Measurements from ENCODE around the gene MIOX.

The MIOX gene

GRCh38 chr22:50497093-50497492 lies 10.4 kb downstream of the MIOX start:
- DNase-seq: no peak

- DNase-seq: peak; percentile 68
Measured at GRCh38 chr22:50498322-50498890, 11.7 kb downstream of the MIOX start.

- no peak for DNase-seq
Measured at GRCh38 chr22:50500452-50500851, 13.8 kb downstream of the MIOX start.

DNA sequence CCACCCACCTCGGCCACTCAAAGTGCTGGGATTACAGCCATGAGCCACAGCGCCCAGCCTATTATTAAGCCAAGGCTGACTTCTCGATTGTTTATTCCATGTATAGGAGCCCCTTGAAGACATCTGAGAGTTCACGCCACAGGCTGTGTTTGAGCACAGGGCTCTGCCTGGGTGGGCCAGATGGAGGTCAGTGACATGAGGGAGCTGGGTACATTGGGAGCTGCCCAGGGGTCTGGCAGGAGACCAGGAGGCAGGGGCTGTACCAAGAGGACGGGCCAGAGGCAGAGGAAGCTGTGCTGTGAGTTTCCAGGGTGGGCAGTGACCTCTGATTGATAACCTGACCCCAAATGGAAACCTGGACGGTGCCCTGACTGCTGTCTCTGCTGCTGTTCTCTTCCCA lies 15.4 kb downstream of the MIOX start:
- DNase-seq: no peak

DNA sequence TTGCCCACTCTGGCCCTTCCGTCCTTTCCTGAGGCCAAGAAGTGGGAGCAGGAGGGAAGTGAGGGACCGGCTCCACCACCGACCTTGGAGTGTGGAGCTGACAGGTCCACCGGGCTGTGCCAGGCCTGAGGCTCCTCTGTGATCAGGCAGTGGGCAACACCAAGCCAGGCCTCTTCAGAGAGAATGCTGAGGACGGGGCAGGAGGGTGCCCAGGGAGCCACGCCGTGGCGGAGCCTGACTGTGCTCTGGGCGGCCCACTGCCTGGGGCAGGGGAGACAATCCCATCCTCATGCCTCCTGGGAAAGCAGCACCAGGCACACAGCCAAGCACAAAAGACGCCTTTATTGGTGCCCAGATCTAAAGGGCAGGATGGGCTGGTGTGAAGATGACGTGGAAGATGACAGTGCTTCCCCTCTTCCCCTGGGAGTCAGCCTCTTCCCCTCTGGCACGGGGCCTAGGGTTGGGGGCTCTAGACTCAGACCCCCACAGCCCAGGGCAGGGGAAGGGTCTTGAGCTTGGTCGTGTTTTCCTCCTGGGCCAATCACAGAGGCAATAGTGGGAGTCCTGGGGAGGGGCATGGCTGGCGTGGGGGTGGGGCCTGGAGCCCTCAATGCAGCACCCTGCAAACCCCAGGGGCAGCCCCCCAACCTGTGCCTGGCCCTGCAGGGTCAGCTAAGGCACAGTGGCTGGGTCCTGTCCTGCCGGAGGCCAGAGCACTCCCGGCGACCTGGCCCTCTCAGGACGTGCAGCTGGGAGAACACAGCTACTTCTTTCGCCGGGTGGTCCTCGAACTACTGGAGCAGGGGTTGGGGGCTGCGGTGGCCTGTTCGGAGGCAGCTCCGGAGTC lies 16.2 kb downstream of the MIOX start:
- no peak for DNase-seq

GRCh38 chr22:50503475-50504145 lies 17.0 kb downstream of the MIOX start:
- no peak for DNase-seq

DNA sequence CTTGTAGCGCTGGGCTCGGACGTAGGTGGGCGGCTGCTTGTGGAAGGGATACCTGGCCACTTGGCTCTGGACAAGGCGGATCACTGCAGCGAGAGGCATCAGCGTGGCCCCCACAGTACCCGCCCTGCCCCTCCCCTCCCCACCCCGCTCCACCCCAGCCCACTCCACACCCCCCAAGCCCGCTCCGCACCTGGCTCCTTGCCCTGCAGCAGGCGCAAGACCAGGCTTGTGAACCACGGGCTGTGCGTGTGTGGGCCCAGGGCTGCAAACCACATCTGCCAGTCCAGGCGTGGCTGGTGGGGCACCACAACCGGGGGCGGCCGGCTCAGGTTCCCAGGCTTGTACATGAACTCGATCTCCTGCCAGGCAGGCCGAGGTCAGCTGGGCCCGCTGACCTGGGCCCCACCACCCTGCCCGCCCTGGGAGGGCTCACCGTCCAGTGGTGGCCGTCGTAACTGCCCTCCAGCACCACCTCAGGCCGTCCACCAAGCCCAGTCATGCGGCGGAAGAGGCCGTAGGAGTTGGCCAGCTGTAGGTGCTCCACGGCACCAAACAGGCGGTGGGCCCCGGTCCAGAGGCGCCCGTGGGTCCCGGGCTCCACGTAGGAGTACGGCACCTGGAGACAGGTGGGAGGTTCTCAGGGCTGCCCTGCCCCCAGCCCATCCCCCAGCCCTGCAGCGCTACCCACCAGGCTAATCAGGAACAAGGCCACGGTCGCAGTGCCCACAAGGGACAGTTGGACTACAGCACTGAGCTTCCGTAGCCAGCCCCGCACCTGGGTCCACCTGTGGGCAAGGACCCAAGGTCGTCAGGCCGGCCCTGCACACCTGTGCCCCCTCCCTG lies 17.9 kb downstream of the MIOX start:
- DNase-seq: no peak

GRCh38 chr22:50505276-50505775 lies 18.7 kb downstream of the MIOX start:
- no peak for DNase-seq

DNA sequence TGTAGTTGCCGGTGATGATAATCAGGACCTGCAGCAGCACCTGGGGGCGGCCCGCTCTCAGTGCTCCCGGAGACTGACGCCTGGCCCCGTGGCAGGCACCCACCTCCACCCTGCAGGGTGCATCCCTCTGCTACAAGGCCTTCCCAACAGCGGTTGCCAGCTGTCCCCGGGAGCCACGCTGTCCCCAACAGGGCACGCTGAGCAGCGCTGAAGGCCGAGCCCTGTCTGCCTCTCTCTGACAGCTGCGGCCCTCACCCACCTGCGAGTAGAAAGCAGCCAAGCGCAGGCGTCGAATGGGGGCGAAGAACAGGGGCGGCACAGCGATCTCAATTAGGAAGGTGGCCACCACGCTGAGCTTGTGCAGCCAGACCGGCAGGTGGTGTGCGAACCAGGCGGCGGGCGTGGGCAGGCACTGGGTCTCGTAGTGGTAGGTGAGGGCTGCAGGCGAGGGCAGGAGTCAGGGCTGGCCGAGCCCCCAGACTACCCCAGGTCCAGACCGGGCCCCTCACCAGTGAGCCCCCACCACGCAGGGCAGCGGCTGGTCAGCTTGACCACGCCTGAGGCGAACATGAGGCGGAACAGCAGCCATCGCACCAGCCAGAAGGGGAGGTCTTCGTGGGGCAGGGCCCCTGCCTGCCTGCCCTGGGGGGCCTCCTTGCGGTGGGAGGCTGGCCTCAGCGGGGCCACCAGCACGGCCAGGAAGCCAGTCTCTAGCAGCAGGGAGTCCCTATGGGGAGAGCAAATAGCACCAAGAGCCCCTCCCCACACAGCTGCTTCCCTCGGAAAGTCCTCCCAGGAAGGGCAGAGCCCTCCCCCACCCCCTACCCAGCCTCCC lies 19.3 kb downstream of the MIOX start:
- no peak for DNase-seq

DNA sequence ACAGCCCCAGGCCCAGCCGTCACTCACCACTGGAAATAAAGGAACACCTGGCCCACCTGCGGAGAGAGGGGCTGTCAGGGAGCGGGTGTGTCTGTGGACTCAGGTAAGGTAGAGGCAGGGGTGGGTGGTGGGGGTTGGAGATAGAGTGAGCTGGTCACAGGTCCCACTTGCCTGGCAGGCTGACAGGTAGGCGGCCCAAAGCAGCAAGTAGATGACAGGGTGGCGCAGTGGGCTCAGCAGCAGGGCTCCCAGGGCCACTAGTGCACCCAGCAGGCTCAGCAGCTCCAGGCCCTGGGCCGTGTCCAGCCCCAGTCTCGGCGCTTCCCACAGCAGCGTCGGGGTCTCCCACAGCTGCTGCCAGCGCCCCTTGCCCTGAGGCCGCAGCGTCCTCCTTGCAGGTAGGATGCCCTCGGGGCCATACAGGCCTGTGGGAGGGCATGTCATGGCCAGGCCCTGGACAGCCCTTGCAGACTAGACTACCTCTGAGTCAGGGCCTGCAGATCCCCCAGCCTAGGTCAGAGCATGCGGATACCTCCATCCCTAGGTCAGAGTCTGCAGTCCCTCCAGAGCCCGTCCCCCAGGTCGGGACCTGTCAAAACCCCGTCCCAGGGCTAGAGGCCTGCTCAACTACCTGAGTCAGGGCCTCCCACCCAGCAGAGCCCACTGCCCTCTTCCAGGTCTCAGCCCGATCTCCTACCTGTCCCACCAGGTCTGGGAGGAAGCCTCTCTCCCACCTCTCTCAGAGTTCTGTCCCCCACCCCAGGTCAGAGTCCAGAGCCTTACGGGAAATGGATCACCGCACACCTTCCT lies 20.2 kb downstream of the MIOX start:
- no peak for DNase-seq

DNA sequence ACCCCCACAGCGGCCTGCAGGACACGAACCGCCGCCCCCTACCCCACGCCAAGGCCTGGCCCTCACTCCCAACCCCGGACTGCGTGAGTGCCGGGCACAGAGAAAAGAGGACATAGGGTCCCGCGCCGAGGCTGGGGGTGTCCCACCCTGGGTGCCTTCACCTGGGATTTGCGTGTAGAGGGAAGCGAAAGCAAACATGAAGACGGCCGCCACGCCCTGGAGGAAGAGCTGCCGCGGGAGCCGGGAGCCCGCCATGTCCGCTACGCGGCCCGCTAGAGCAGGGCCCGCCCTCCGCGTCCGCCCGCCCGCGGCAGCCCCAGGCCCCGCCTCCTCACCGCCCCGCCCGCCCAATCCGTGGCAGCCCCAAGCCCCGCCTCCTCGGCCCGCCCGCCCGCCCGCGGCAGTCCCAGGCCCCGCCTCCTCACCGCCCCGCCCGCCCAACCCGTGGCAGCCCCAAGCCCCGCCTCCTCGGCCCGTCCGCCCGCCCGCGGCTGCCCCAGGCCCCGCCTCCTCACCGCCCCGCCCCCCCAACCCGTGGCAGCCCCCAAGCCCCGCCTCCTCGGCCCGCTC lies 20.8 kb downstream of the MIOX start, which contains the start of gene LMF2:
LMF2 (minus strand) TSS at position 282 of the 570 bp plus-strand sequence; CDS start at position 255, 27 bp downstream.
- DNase-seq: peak; percentile 92

DNA sequence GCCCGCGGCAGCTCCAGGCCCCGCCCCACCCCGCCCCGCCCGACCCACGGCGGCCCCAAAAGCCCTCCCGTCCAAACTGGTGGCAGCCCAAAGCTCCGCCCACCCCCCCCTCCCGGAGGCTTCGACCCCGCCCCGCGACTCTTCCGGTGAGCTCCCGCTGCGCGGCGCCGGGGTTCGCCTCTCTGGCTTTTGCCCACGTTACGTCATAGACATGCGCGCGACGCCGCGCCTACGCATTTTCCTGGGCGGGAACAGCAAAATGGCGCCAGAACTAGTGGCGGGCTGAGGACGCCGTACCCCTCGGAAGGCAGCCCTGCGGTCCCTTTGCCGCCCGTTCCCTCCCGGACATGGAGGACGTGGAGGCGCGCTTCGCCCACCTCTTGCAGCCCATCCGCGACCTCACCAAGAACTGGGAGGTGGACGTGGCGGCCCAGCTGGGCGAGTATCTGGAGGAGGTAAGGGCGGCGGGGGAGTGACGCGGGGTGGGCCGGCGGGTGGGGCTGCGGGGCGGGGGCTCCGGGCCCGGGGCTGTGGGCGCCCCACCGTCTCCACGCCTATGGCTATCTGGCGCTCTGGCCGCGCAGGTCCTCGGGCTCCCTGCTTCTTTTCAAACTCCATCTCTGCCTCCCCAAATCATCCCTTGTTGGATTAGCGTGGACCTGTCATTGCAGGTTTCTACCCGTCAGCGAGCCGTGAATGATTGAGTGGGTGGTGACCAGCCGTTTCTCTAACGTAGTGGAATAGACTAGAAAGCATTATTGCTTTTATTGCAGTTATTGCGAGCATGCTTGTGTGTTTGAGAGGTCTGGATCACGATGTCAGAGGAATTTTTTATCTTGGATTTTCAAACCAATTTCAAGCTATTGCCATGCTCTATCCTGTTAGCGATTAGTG lies 21.6 kb downstream of the MIOX start, which contains the start of gene NCAPH2:
NCAPH2 (plus strand) TSS at position 234 of the 894 bp plus-strand sequence; CDS start at position 348, 114 bp downstream.
- peak; percentile 96 for DNase-seq

GRCh38 chr22:50508897-50509296 lies 22.2 kb downstream of the MIOX start:
- no peak for DNase-seq

DNA sequence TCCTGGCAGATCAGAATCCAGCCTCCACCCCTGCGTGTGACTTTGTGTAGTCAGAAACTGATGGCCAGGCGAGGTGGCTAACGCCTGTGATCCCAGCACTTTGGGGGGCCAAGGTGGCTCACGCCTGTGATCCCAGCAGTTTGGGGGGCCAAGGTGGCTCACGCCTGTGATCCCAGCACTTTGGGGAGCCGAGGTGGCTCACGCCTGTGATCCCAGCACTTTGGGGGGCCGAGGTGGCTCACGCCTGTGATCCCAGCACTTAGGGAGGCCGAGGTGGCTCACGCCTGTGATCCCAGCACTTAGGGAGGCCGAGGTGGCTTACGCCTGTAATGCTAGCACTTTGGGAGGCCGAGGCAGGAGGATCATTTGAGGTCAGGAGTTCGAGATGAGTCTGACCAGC lies 26.5 kb downstream of the MIOX start:
- DNase-seq: no peak

GRCh38 chr22:50516068-50516467 lies 29.4 kb downstream of the MIOX start:
- DNase-seq: no peak

- no peak for DNase-seq
Measured at GRCh38 chr22:50516891-50517290, 30.2 kb downstream of the MIOX start.

GRCh38 chr22:50517495-50518260 lies 31.0 kb downstream of the MIOX start:
- no peak for DNase-seq

DNA sequence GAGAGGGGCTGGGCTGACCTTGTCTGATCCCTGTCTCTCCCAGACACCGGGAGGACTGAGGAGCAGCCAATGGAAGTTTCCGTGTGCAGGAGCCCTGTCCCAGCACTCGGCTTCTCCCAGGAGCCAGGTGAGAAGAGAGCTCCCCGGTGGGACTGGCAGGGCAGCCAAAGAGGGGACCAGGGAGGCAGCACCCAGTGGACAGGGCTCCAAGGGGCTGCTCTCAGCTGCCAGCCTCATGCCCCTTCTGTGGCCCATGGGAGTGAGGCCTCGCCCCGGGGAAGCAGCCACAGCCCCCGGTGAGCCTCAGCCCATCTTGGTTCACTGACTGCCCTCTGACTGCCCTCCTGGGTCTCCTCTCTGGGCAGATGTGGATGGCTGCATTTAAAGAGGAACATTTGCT lies 31.9 kb downstream of the MIOX start:
- DNase-seq: no peak

DNA sequence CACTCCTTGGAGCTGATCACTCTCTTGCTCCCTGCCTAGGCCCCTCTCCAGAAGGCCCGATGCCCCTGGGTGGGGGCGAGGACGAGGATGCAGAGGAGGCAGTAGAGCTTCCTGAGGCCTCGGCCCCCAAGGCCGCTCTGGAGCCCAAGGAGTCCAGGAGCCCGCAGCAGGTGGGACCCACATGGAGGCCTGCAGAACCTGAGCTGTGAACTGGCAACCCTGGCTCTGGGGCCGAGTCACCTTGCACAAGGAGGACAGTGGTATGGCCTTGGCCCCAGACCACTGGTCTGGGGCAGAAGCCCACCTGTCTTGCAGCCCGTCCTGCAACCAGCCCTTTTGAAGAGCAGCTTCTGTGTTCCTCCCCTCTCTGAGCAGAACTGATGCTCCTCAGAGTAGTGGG lies 32.5 kb downstream of the MIOX start:
- no peak for DNase-seq

All from CD4-positive, alpha-beta T cell treated with Interferon gamma for 1 hour (primary cell).